Spleen (tissue), 11 donors: ENCODE results near the gene ANKS1B. TPM values are rescaled to one million over a fixed set of nuclear protein-coding genes. Genes with fewer than 3 reads are reported as not detected.

ENCODE experiments used
- DNase-seq: peaks from one replicate; pipeline ENCODE4 v3.0.0-alpha.2; 2020
- H3K27ac ChIP-seq, 8 donors: fragments of 200-600 bp; sonication (generic) in 7 of 8; 1 replicate in 4 of 8; 2 replicates in 4 of 8; pipeline versions ENCODE4 v1.5.0 to v1.8.0; 2016 to 2021; ENCODE audit warnings: inconsistent platforms in 4 of 8, mild to moderate bottlenecking in 4 of 8, moderate library complexity in 1 of 8
- H3K27me3 ChIP-seq, 7 donors: fragments of 200-600 bp; sonication (generic) in 6 of 7; replicated peaks in 1 of 7; 1 replicate in 4 of 7; 2 replicates in 3 of 7; pipeline versions ENCODE4 v1.5.0 to v1.8.0; 2016 to 2021; ENCODE audit warnings: inconsistent platforms in 3 of 7, mild to moderate bottlenecking in 1 of 7
- H3K36me3 ChIP-seq, 6 donors: fragments of 200-600 bp; sonication (generic) in 5 of 6; 1 replicate in 4 of 6; 2 replicates in 2 of 6; pipeline versions ENCODE4 v1.5.0 to v1.8.0; 2016 to 2021; ENCODE audit warnings: inconsistent platforms in 2 of 6
- H3K4me1 ChIP-seq, 6 donors: fragments of 200-600 bp; sonication (generic) in 5 of 6; 1 replicate in 3 of 6; 2 replicates in 3 of 6; pipeline versions ENCODE4 v1.5.0 to v1.8.0; 2016 to 2021; ENCODE audit warnings: inconsistent platforms in 3 of 6
- H3K4me3 ChIP-seq, 8 donors: fragments of 200-600 bp; sonication (generic) in 7 of 8; 1 replicate in 4 of 8; 2 replicates in 4 of 8; pipeline versions ENCODE4 v1.5.0 to v1.8.0; 2016 to 2021; ENCODE audit warnings: inconsistent platforms in 4 of 8, mild to moderate bottlenecking in 4 of 8, moderate library complexity in 2 of 8
- H3K9me3 ChIP-seq, 8 donors: fragments of 200-600 bp; sonication (generic) in 7 of 8; 1 replicate in 4 of 8; 2 replicates in 4 of 8; pipeline versions ENCODE4 v1.5.0 to v1.8.0; 2016 to 2021; ENCODE audit warnings: inconsistent platforms in 4 of 8
- CTCF ChIP-seq, 11 experiments: fragments of 200-600 bp in 7 of 11; fragments of 450-650 bp in 4 of 11; sonication (generic) in 4 of 11; IDR thresholded peaks in 8 of 11; conservative IDR thresholded peaks in 3 of 11; 1 replicate in 7 of 11; 2 replicates in 4 of 11; pipeline versions ENCODE4 v1.4.0 to v1.8.0; 2016 to 2021; ENCODE audit warnings: antibody characterized with exemption in 11 of 11, inconsistent platforms in 4 of 11, mild to moderate bottlenecking in 1 of 11
- POLR2A ChIP-seq, 3 donors: fragments of 450-650 bp; IDR thresholded peaks; one replicate each; pipeline ENCODE4 v1.5.1; 2017; ENCODE audit warnings: antibody characterized with exemption in 3 of 3, mild to moderate bottlenecking in 1 of 3
- POLR2AphosphoS5 ChIP-seq, 3 donors: sonication (generic); formaldehyde crosslinking; IDR thresholded peaks; one replicate each; pipeline ENCODE4 v1.5.1; 2017; ENCODE audit warnings: antibody characterized with exemption in 3 of 3
- WGBS, 5 donors: extraction: QIAGEN DNeasy Blood & Tissue Kit in 3 of 5; methylation state at CpG; one replicate each; pipeline versions ENCODE4 v1.1.5 to v1.1.7; 2013 to 2018; 5-methylcytosine and 5-hydroxymethylcytosine counted together
- intact Hi-C: fragments of 100-400 bp; cut with DNase I; formaldehyde crosslinking; loops from one replicate; pipeline ENCODE4 v1.15.0; 2023; ENCODE audit warnings: low total_unique reads
- polyA plus RNA-seq, 3 donors: library from polyadenylated mRNA; stranded (reverse); fragments of 200-250 nt; gene quantifications; one replicate each; pipeline ENCODE4 v1.2.1, GENCODE V29; 2013
- total RNA-seq, 7 donors: library from RNA; depleted of rRNA in 3 of 7; stranded (reverse); fragments of >200 nt in 3 of 7; fragmentation: NEBNext Ultra II Directional in 4 of 7; extraction: Animal tissue kit (Norgen Biotek cat#: 25700) in 4 of 7; gene quantifications; one replicate each; pipeline versions ENCODE4 v1.1.0 to v1.2.1, GENCODE V29; 2016 to 2021
- donor health status: healthy with polysubstance abuse.
- donor health status: DM: no; HTN: no; CAD: no; lungs with moderate emphysema.
- donor health status: DM: no; HTN: no; CAD: no.
- donor health status: Bipolar disorder and iron deficiency.
- donor health status: healthy.
- donor health status: DM: no; HTN: no; CAD: no.
- donor health status: DM: yes; HTN: yes; CAD: no.

The ANKS1B gene
- total and polyA plus RNA-seq, 10 donors = 0.21 to 8.0 (median 4.2) TPM

- intact Hi-C loops = no loop called here
- Histone ChIP-seq H3K27ac (no peak overlapping the region), H3K4me3 (no peak overlapping the region), H3K27me3 (peaks cover 0 to 7% (median 0%) of the 10 kb centered on the region in 7 donors), H3K9me3 (no peaks in the 10 kb centered on the region), H3K36me3 (no peaks in the 10 kb centered on the region), H3K4me1 (peaks cover 0 to 15% (median 0%) of the 10 kb centered on the region in 6 donors)
- no peak for DNase-seq
- 61 to 84% (median 80%) methylated on average over 2 of the region's 2 CpGs for WGBS, 5 donors
- TF ChIP-seq CTCF (IDR thresholded peaks at IDR 0.05 in 8 of 11, conservative IDR thresholded peaks at IDR 0.05 in 3 of 11) (no peak), POLR2AphosphoS5 (IDR thresholded peaks at IDR 0.05) (no peak), POLR2A (IDR thresholded peaks at IDR 0.05) (no peak)
Observed at GRCh38 chr12:98821232-98821631, 1163.5 kb downstream of the ANKS1B start.

- no peaks in the 10 kb centered on the region for H3K9me3 ChIP-seq
Observed at GRCh38 chr12:98819821-98820404, 1164.8 kb downstream of the ANKS1B start.

GRCh38 chr12:98819071-98819470 is 1165.7 kb downstream of the ANKS1B start:
- Histone ChIP-seq H3K9me3 (no peaks in the 10 kb centered on the region), H3K4me3 (no peak overlapping the region), H3K36me3 (no peaks in the 10 kb centered on the region), H3K4me1 (peaks cover 0 to 22% (median 0%) of the 10 kb centered on the region in 6 donors), H3K27me3 (peaks cover 0 to 11% (median 0%) of the 10 kb centered on the region in 7 donors), H3K27ac (no peak overlapping the region)
- no peak for TF ChIP-seq POLR2A (IDR thresholded peaks at IDR 0.05)
- no peak for TF ChIP-seq CTCF (IDR thresholded peaks at IDR 0.05 in 8 of 11, conservative IDR thresholded peaks at IDR 0.05 in 3 of 11)
- intact Hi-C loops = no loop called here
- 72 to 93% (median 93%) methylated on average over 3 of the region's 3 CpGs for WGBS, 5 donors
- no peak for DNase-seq

More at GRCh38 chr12:98819821-98820404, 1164.8 kb downstream of the ANKS1B start:
- Histone ChIP-seq H3K4me3 (no peak overlapping the region), H3K36me3 (no peaks in the 10 kb centered on the region), H3K4me1 (peaks cover 0 to 17% (median 0%) of the 10 kb centered on the region in 6 donors), H3K27ac (no peak overlapping the region), H3K27me3 (peaks cover 0 to 11% (median 0%) of the 10 kb centered on the region in 7 donors)
- intact Hi-C loops = no loop called here
- no peak for DNase-seq
- TF ChIP-seq POLR2AphosphoS5 (IDR thresholded peaks at IDR 0.05) (no peak), POLR2A (IDR thresholded peaks at IDR 0.05) (no peak), CTCF (IDR thresholded peaks at IDR 0.05 in 8 of 11, conservative IDR thresholded peaks at IDR 0.05 in 3 of 11) (no peak)
- 72 to 82% (median 79%) methylated on average over 8 of the region's 8 CpGs for WGBS, 5 donors

GRCh38 chr12:98818239-98818638 is 1166.5 kb downstream of the ANKS1B start:
- peaks cover 0 to 11% (median 0%) of the 10 kb centered on the region in 7 donors for H3K27me3 ChIP-seq
- no peaks in the 10 kb centered on the region for H3K9me3 ChIP-seq
- H3K4me3 ChIP-seq = no peak overlapping the region
- TF ChIP-seq POLR2A (IDR thresholded peaks at IDR 0.05) (no peak), POLR2AphosphoS5 (IDR thresholded peaks at IDR 0.05) (no peak), CTCF (IDR thresholded peaks at IDR 0.05 in 8 of 11, conservative IDR thresholded peaks at IDR 0.05 in 3 of 11) (no peak)
- H3K36me3 ChIP-seq = no peaks in the 10 kb centered on the region
- no peak for DNase-seq
- intact Hi-C loops = no loop called here
- peaks cover 0 to 22% (median 0%) of the 10 kb centered on the region in 6 donors for H3K4me1 ChIP-seq
- H3K27ac ChIP-seq = no peak overlapping the region
- 34 to 55% (median 51%) methylated on average over 2 of the region's 2 CpGs for whole genome bisulfite sequencing, 5 donors
